Measurements from ENCODE around the gene TPPP3. TPM values are rescaled to one million over a fixed set of nuclear protein-coding genes. Genes with fewer than 3 reads are reported as not detected.

TPPP3 gene
- polyA plus RNA-seq, 1 of the 3 experiments (the other 2 are of a cell fraction) = 33.5 TPM

DNA sequence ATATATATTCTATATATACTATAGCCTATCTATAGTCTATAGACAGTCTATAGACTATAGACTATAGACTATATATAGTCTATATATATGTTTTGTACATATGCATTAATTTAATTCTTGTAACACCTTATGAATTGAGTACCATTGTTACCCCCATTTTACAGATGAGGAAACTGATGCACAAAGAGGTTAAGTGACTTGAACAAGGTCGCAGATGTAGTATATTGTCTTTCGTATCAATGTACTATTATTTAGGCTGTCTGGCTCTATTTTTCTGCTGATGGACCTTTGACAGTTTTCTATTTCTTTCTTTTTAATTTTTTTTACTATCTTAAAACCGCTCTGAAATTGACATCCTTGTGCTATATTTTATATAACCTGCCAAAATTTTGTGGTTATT lies 52.0 kb downstream of the TPPP3 start:
- no peaks in the 10 kb centered on the region for H3K79me2 ChIP-seq (ENCODE audit: insufficient read depth)
- TF ChIP-seq, protein P1, sequence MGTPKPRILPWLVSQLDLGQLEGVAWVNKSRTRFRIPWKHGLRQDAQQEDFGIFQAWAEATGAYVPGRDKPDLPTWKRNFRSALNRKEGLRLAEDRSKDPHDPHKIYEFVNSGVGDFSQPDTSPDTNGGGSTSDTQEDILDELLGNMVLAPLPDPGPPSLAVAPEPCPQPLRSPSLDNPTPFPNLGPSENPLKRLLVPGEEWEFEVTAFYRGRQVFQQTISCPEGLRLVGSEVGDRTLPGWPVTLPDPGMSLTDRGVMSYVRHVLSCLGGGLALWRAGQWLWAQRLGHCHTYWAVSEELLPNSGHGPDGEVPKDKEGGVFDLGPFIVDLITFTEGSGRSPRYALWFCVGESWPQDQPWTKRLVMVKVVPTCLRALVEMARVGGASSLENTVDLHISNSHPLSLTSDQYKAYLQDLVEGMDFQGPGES (IDR thresholded peaks at IDR 0.05; ENCODE audit: low read depth, low read length) = no peak
- TF ChIP-seq GATA2 (CRISPR knock-in tag; IDR thresholded peaks at IDR 0.05) (no peak), EZH2phosphoT487 (IDR thresholded peaks at IDR 0.05; ENCODE audit: borderline replicate concordance, low read depth) (no peak), NRF1 (IDR thresholded peaks at IDR 0.05; ENCODE audit: low read depth, low read length) (no peak), TEAD4 (IDR thresholded peaks at IDR 0.05; ENCODE audit: borderline replicate concordance, insufficient read depth) (no peak), NFIC (IDR thresholded peaks at IDR 0.05; ENCODE audit: borderline replicate concordance) (no peak), SMC3 (IDR thresholded peaks at IDR 0.05; ENCODE audit: low read depth, low read length) (no peak), RAD21 (IDR thresholded peaks at IDR 0.05; ENCODE audit: low read length) (no peak), RXRA (IDR thresholded peaks at IDR 0.05; ENCODE audit: borderline replicate concordance, low read depth) (no peak), RFX5 (IDR thresholded peaks at IDR 0.05; ENCODE audit: low read length) (no peak)
- no peak overlapping the region for H3K27ac ChIP-seq (ENCODE audit: low read depth in 2 of 2, low read length in 1 of 2)
- POLR2A ChIA-PET = no interaction called here
- H3K4me3 ChIP-seq (ENCODE audit: low read depth in 2 of 2, low read length in 1 of 2) = no peak overlapping the region
- no peaks in the 10 kb centered on the region for H3K27me3 ChIP-seq (ENCODE audit: insufficient read depth)
- 68% methylated on average over 3 of the region's 3 CpGs for WGBS (ENCODE audit: low lambda C conversion rate)
- no peaks in the 10 kb centered on the region for H4K20me1 ChIP-seq (ENCODE audit: insufficient read depth)
- H3K4me2 ChIP-seq = no peak overlapping the region
- no peaks in the 10 kb centered on the region for H3K9me3 ChIP-seq
- no peak overlapping the region for H3K9ac ChIP-seq
- no peaks in the 10 kb centered on the region for H3K4me1 ChIP-seq (ENCODE audit: control insufficient read depth in 1 of 2, insufficient read depth in 2 of 2, low read depth in 1 of 2, low read length in 1 of 2)
- no peak for DNase-seq
- CTCF ChIA-PET = no interaction called here
- no peak overlapping the region for H2AFZ ChIP-seq (ENCODE audit: low read depth)
- H3K9me2 ChIP-seq = no peaks in the 10 kb centered on the region
- H3F3A ChIP-seq (replicated peaks; ENCODE audit: insufficient read depth) = peaks cover 12% of the 10 kb centered on the region
- H3K36me3 ChIP-seq (replicated peaks in 1 of 2; ENCODE audit: control insufficient read depth in 1 of 2, insufficient read depth in 2 of 2, low read length in 1 of 2) = no peaks in the 10 kb centered on the region

Small RNA genes lying within 50 kb of the gene (small RNA-seq; reads per million reads assigned to genes)
- 0 reads per million in 7 experiments for gene RNU1-123P

Other genes starting within 250 kb of the TPPP3 start
- gene B3GNT9, start 242.5 kb downstream of the TPPP3 start, polyA plus RNA-seq (2012; rRNA removed) = 9.8 and 9.9 TPM in 2 replicates
- gene TRADD, start 233.6 kb downstream of the TPPP3 start, polyA plus RNA-seq (2012; rRNA removed) = 27.7 and 28.5 TPM in 2 replicates
- gene FBXL8, start 233.5 kb downstream of the TPPP3 start, polyA plus RNA-seq (2012; rRNA removed) = 17.8 and 21.8 TPM in 2 replicates
- 33.4 and 44.4 TPM in 2 replicates for gene HSF4, start 228.8 kb downstream of the TPPP3 start, polyA plus RNA-seq (2012; rRNA removed)
- gene NOL3, start 223.0 kb downstream of the TPPP3 start, polyA plus RNA-seq (2012; rRNA removed) = 34.1 and 38.7 TPM in 2 replicates
- gene MATCAP1, start 209.5 kb downstream of the TPPP3 start, polyA plus RNA-seq (2012; rRNA removed) = 68.5 and 83.5 TPM in 2 replicates
- gene EXOC3L1, start 203.4 kb downstream of the TPPP3 start, polyA plus RNA-seq (2012; rRNA removed) = 0.46 and 0.83 TPM in 2 replicates
- 168 and 210 TPM in 2 replicates for gene E2F4, start 201.3 kb downstream of the TPPP3 start, polyA plus RNA-seq (2012; rRNA removed)
- gene ELMO3, start 194.4 kb downstream of the TPPP3 start, polyA plus RNA-seq (2012; rRNA removed) = 2.3 and 3.1 TPM in 2 replicates
- gene TMEM208, start 166.4 kb downstream of the TPPP3 start, polyA plus RNA-seq (2012; rRNA removed) = 98.2 and 130 TPM in 2 replicates
- gene FHOD1, start 146.0 kb downstream of the TPPP3 start, polyA plus RNA-seq (2012; rRNA removed) = 53.2 and 70.9 TPM in 2 replicates
- gene SLC9A5, start 144.5 kb downstream of the TPPP3 start, polyA plus RNA-seq (2012; rRNA removed) = 4.1 and 5.8 TPM in 2 replicates
- gene PLEKHG4, start 114.0 kb downstream of the TPPP3 start, polyA plus RNA-seq (2012; rRNA removed) = 65.5 and 87.0 TPM in 2 replicates
- gene KCTD19, start 66.8 kb downstream of the TPPP3 start, polyA plus RNA-seq (2012; rRNA removed) = 1.8 and 1.9 TPM in 2 replicates
- 0.78 and 0.92 TPM in 2 replicates for gene LRRC36, start 66.7 kb downstream of the TPPP3 start, polyA plus RNA-seq (2012; rRNA removed)
- 14.2 and 15.8 TPM in 2 replicates for gene ZDHHC1, start 23.0 kb upstream of the TPPP3 start, polyA plus RNA-seq (2012; rRNA removed)
- 0.19 and 0.23 TPM in 2 replicates for gene HSD11B2, start 37.6 kb upstream of the TPPP3 start, polyA plus RNA-seq (2012; rRNA removed)
- gene ATP6V0D1, start 87.7 kb upstream of the TPPP3 start, polyA plus RNA-seq (2012; rRNA removed) = 111 and 135 TPM in 2 replicates
- gene AGRP, start 90.0 kb upstream of the TPPP3 start, polyA plus RNA-seq (2012; rRNA removed) = not detected in 2 replicates
- 12.1 and 24.7 TPM in 2 replicates for gene RIPOR1, start 135.3 kb upstream of the TPPP3 start, polyA plus RNA-seq (2012; rRNA removed)
- 18.8 and 19.6 TPM in 2 replicates for gene CTCF, start 169.0 kb upstream of the TPPP3 start, polyA plus RNA-seq (2012; rRNA removed)